Suprapubic skin (tissue), 4 donors: ENCODE data around the gene RNF17. TPM values are rescaled to one million over a fixed set of nuclear protein-coding genes. Genes with fewer than 3 reads are reported as not detected.

ENCODE experiments used
- DNase-seq, 2 donors: peaks; one replicate each; pipeline ENCODE4 v3.0.0-alpha.2; 2019; ENCODE audit warnings: low spot score in 2 of 2
- H3K27ac ChIP-seq: fragments of 200-600 bp; sonication (generic); one replicate; pipeline ENCODE4 v1.5.1; 2019
- H3K27me3 ChIP-seq: fragments of 200-600 bp; sonication (generic); one replicate; pipeline ENCODE4 v1.5.1; 2019
- H3K36me3 ChIP-seq: fragments of 200-600 bp; sonication (generic); one replicate; pipeline ENCODE4 v1.5.1; 2019
- H3K4me1 ChIP-seq: fragments of 200-600 bp; sonication (generic); one replicate; pipeline ENCODE4 v1.5.1; 2019
- H3K4me3 ChIP-seq: fragments of 200-600 bp; sonication (generic); one replicate; pipeline ENCODE4 v1.5.1; 2019; ENCODE audit warnings: mild to moderate bottlenecking
- H3K9me3 ChIP-seq: fragments of 200-600 bp; sonication (generic); one replicate; pipeline ENCODE4 v1.5.1; 2019
- CTCF ChIP-seq, 2 donors: fragments of 200-600 bp in 1 of 2; fragments of 450-650 bp in 1 of 2; sonication (generic) in 1 of 2; IDR thresholded peaks; one replicate each; pipeline ENCODE4 v1.5.1; 2016 to 2019; ENCODE audit warnings: antibody characterized with exemption in 2 of 2, mild to moderate bottlenecking in 1 of 2, moderate library complexity in 1 of 2
- EP300 ChIP-seq: sonication (generic); formaldehyde crosslinking; IDR thresholded peaks from one replicate; pipeline ENCODE4 v1.6.1; 2017; ENCODE audit warnings: antibody characterized with exemption
- POLR2A ChIP-seq, 2 donors: fragments of 450-650 bp; IDR thresholded peaks; one replicate each; pipeline ENCODE4 v1.6.1; 2017; ENCODE audit warnings: antibody characterized with exemption in 2 of 2, mild to moderate bottlenecking in 2 of 2, moderate library complexity in 2 of 2
- POLR2AphosphoS5 ChIP-seq, 3 donors: sonication (generic); formaldehyde crosslinking; IDR thresholded peaks; one replicate each; pipeline ENCODE4 v1.6.1; 2017; ENCODE audit warnings: antibody characterized with exemption in 3 of 3
- WGBS: methylation state at CpG from one replicate; pipeline ENCODE4 v1.1.5; 2018; 5-methylcytosine and 5-hydroxymethylcytosine counted together
- total RNA-seq, 4 donors: library from RNA; depleted of rRNA; stranded (reverse); fragments of >200 nt; gene quantifications; one replicate each; pipeline ENCODE4 v1.1.0, GENCODE V29; 2016

RNF17 gene
- total RNA-seq, 4 donors from 2014 or later: not detected

- H3K4me3 ChIP-seq: no peak overlapping the region
- peaks cover 5% of the 10 kb centered on the region for H3K4me1 ChIP-seq
- WGBS: 66% methylated on average over 6 of the region's 8 CpGs
- TF ChIP-seq POLR2AphosphoS5 (IDR thresholded peaks at IDR 0.05) (no peak), POLR2A (IDR thresholded peaks at IDR 0.05) (no peak), CTCF (IDR thresholded peaks at IDR 0.05) (no peak), EP300 (no peak)
- no peak overlapping the region for H3K27ac ChIP-seq
- no peaks in the 10 kb centered on the region for H3K9me3 ChIP-seq
- H3K36me3 ChIP-seq: no peaks in the 10 kb centered on the region
- peaks cover 45% of the 10 kb centered on the region for H3K27me3 ChIP-seq
- DNase-seq: no peak
Measured at GRCh38 chr13:24741791-24742190, 22.2 kb upstream of the RNF17 start.

- H3K9me3 ChIP-seq: no peaks in the 10 kb centered on the region
- H3K4me3 ChIP-seq: no peak overlapping the region
- no peak overlapping the region for H3K27ac ChIP-seq
- H3K4me1 ChIP-seq: peaks cover 11% of the 10 kb centered on the region
- H3K36me3 ChIP-seq: no peaks in the 10 kb centered on the region
- WGBS: 19% methylated on average over 5 of the region's 6 CpGs
- no peak for DNase-seq
- peaks cover 50% of the 10 kb centered on the region for H3K27me3 ChIP-seq
- TF ChIP-seq POLR2AphosphoS5 (IDR thresholded peaks at IDR 0.05) (no peak), EP300 (no peak), POLR2A (IDR thresholded peaks at IDR 0.05) (no peak), CTCF (IDR thresholded peaks at IDR 0.05) (no peak)
Measured at GRCh38 chr13:24742294-24742693, 21.7 kb upstream of the RNF17 start.

- peaks cover 17% of the 10 kb centered on the region for H3K4me1 ChIP-seq
- WGBS: 80% methylated on average over 4 of the region's 4 CpGs
- no peak overlapping the region for H3K4me3 ChIP-seq
- TF ChIP-seq EP300: no peak
- no peak for TF ChIP-seq POLR2A (IDR thresholded peaks at IDR 0.05)
- TF ChIP-seq POLR2AphosphoS5 (IDR thresholded peaks at IDR 0.05): no peak
- no peak for TF ChIP-seq CTCF (IDR thresholded peaks at IDR 0.05)
- no peak for DNase-seq
- H3K27me3 ChIP-seq: peaks cover 56% of the 10 kb centered on the region
- H3K27ac ChIP-seq: no peak overlapping the region
- no peaks in the 10 kb centered on the region for H3K9me3 ChIP-seq
- H3K36me3 ChIP-seq: no peaks in the 10 kb centered on the region
Measured at GRCh38 chr13:24742977-24743376, 21.0 kb upstream of the RNF17 start.

GRCh38 chr13:24744247-24744646 is 19.7 kb upstream of the RNF17 start:
- peaks cover 64% of the 10 kb centered on the region for H3K27me3 ChIP-seq
- H3K4me1 ChIP-seq: peaks cover 18% of the 10 kb centered on the region
- no peaks in the 10 kb centered on the region for H3K9me3 ChIP-seq
- H3K36me3 ChIP-seq: no peaks in the 10 kb centered on the region
- DNase-seq: no peak
- H3K4me3 ChIP-seq: no peak overlapping the region
- no peak overlapping the region for H3K27ac ChIP-seq
- WGBS: no CpG with 5 or more reads among the region's 6 CpGs
- TF ChIP-seq POLR2A (IDR thresholded peaks at IDR 0.05) (no peak), POLR2AphosphoS5 (IDR thresholded peaks at IDR 0.05) (no peak), CTCF (IDR thresholded peaks at IDR 0.05) (no peak), EP300 (no peak)

GRCh38 chr13:24745516-24745860 is 18.5 kb upstream of the RNF17 start:
- no peak overlapping the region for H3K4me3 ChIP-seq
- H3K27ac ChIP-seq: no peak overlapping the region
- no peaks in the 10 kb centered on the region for H3K36me3 ChIP-seq
- H3K9me3 ChIP-seq: no peaks in the 10 kb centered on the region
- H3K4me1 ChIP-seq: peaks cover 18% of the 10 kb centered on the region
- WGBS: 57% methylated on average over 15 of the region's 24 CpGs
- TF ChIP-seq POLR2AphosphoS5 (IDR thresholded peaks at IDR 0.05): no peak
- TF ChIP-seq CTCF (IDR thresholded peaks at IDR 0.05): no peak
- no peak for TF ChIP-seq POLR2A (IDR thresholded peaks at IDR 0.05)
- no peak for TF ChIP-seq EP300
- peaks cover 68% of the 10 kb centered on the region for H3K27me3 ChIP-seq
- no peak for DNase-seq
